22Rv1 (cell line): ENCODE measurements around the gene COL8A1.

Experiments
- ZFX ChIP-seq: fragments of 450-650 bp; IDR thresholded peaks from 2 replicates; pipeline ENCODE4 v1.6.1; 2017; ENCODE audit warnings: antibody characterized with exemption, borderline replicate concordance
- TF ChIP-seq, protein P1 (sequence below): fragments of 450-650 bp; IDR thresholded peaks from 2 replicates; pipeline ENCODE4 v1.5.1; 2017; ENCODE audit warnings: mild to moderate bottlenecking

DNA sequence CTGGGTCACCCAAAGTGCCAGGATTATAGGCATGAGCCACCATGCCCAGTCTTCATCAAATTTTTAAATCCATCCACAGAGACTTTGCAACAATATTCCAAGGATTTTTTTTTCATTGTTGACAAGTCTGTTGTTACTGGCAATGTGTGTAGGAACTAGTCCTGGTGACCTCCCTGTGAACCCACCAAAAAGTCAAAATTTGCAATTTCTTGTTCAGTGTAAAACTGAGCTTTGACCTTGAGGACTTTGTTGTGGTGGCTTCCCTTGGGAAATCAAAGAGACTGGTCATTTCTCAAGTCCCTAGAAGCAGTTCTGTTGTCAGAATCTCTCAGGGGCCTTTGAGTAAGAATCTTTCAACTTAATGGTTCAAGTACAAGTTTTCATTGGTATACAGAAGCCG is 36.9 kb upstream of the COL8A1 start:
- TF ChIP-seq, protein P1, sequence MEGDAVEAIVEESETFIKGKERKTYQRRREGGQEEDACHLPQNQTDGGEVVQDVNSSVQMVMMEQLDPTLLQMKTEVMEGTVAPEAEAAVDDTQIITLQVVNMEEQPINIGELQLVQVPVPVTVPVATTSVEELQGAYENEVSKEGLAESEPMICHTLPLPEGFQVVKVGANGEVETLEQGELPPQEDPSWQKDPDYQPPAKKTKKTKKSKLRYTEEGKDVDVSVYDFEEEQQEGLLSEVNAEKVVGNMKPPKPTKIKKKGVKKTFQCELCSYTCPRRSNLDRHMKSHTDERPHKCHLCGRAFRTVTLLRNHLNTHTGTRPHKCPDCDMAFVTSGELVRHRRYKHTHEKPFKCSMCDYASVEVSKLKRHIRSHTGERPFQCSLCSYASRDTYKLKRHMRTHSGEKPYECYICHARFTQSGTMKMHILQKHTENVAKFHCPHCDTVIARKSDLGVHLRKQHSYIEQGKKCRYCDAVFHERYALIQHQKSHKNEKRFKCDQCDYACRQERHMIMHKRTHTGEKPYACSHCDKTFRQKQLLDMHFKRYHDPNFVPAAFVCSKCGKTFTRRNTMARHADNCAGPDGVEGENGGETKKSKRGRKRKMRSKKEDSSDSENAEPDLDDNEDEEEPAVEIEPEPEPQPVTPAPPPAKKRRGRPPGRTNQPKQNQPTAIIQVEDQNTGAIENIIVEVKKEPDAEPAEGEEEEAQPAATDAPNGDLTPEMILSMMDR: no peak
- no peak for TF ChIP-seq ZFX
